Activated effector memory CD4-positive, alpha-beta T cell treated with anti-CD3 and anti-CD28 coated beads, Interleukin-2, amount 50 U/mL, for 16 hours (primary cell): ENCODE data around the gene TRRAP.
A peak's percentile ranks its signal among the peaks of the same experiment; 100 is the strongest.
"Not testable (repeated sequence)": the region's sequence is repeated elsewhere in the genome, so short reads cannot be mapped to it uniquely, and the experiment has no call there.

Experiments
- DNase-seq: peaks from one replicate; pipeline ENCODE4 v3.0.0-alpha.2; 2020

Gene TRRAP

GRCh38 chr7:98878365-98879197 lies at the start of gene TRRAP:
TSS of gene TRRAP (plus strand) at chr7:98878532. CDS start at chr7:98881151, 2,619 bp downstream.
- peak; percentile 93 for DNase-seq

- no peak for DNase-seq
Measured at GRCh38 chr7:98830972-98831548, 47.3 kb upstream of the TRRAP start.

GRCh38 chr7:98831641-98832221 lies 46.6 kb upstream of the TRRAP start:
- peak; percentile 81 for DNase-seq

- DNase-seq, result no peak
Measured at GRCh38 chr7:98833022-98833421, 45.3 kb upstream of the TRRAP start.

GRCh38 chr7:98834949-98835348 lies 43.4 kb upstream of the TRRAP start:
- DNase-seq, result no peak

- peak; percentile 63 for DNase-seq
Measured at GRCh38 chr7:98836811-98837629, 41.3 kb upstream of the TRRAP start.

- no peak for DNase-seq
Measured at GRCh38 chr7:98837630-98837972, 40.7 kb upstream of the TRRAP start.

GRCh38 chr7:98840096-98840495 lies 38.2 kb upstream of the TRRAP start:
- DNase-seq, result no peak

- DNase-seq, result no peak
Measured at GRCh38 chr7:98840722-98841121, 37.6 kb upstream of the TRRAP start.

- peak; percentile 91 for DNase-seq
Measured at GRCh38 chr7:98841179-98841997, 36.9 kb upstream of the TRRAP start.

- not testable (repeated sequence) for DNase-seq
Measured at GRCh38 chr7:98842552-98842951, 35.8 kb upstream of the TRRAP start.

GRCh38 chr7:98848918-98849317 lies 29.4 kb upstream of the TRRAP start:
- no peak for DNase-seq

GRCh38 chr7:98852826-98853225 lies 25.5 kb upstream of the TRRAP start:
- DNase-seq, result no peak

- no peak for DNase-seq
Measured at GRCh38 chr7:98855610-98856422, 22.5 kb upstream of the TRRAP start.

GRCh38 chr7:98860071-98860470 lies 18.3 kb upstream of the TRRAP start:
- DNase-seq, result no peak

- DNase-seq, result no peak
Measured at GRCh38 chr7:98862203-98862602, 16.1 kb upstream of the TRRAP start.

- DNase-seq, result no peak
Measured at GRCh38 chr7:98862716-98863420, 15.5 kb upstream of the TRRAP start.

GRCh38 chr7:98863601-98864000 lies 14.7 kb upstream of the TRRAP start:
- DNase-seq, result no peak

- no peak for DNase-seq
Measured at GRCh38 chr7:98864731-98865453, 13.4 kb upstream of the TRRAP start.

GRCh38 chr7:98866351-98866750 lies 12.0 kb upstream of the TRRAP start:
- no peak for DNase-seq
